IMR-90 (cell line): ENCODE data around the gene HSPA6. TPM values are rescaled to one million over a fixed set of nuclear protein-coding genes. Genes with fewer than 3 reads are reported as not detected.
"Not testable (repeated sequence)": the region's sequence is repeated elsewhere in the genome, so short reads cannot be mapped to it uniquely, and the experiment has no call there.

Experiments used
- ATAC-seq: fragments of 200-7000 bp; cut with Tn5 transposase; 2 replicates; pipeline ENCODE4 v1.9.1; 2020; ENCODE audit warnings: low read depth, mild to moderate bottlenecking, moderate library complexity
- BruUV-seq: library from RNA; stranded (reverse); fragments of 400-500 nt; replicated peaks from 2 replicates; lab custom pipeline; 2021; lab: Mats Ljungman, UMichigan
- CTCF ChIA-PET: fragments of 300-600 bp; formaldehyde crosslinking; extraction: SDS; loops from one replicate; lab custom pipeline; 2021; ENCODE audit warnings: antibody characterized with exemption; lab: Yijun Ruan, JAX
- POLR2A ChIA-PET: fragments of 300-600 bp; sonication (Branson Sonifier 250); formaldehyde crosslinking; loops from one replicate; lab custom pipeline; 2022; ENCODE audit warnings: antibody characterized with exemption; ENCODE audit not compliant: unreplicated experiment; lab: Charles Lee
- DNase-seq: peaks from one replicate; pipeline ENCODE4 v3.0.0; 2013
- H2AFZ ChIP-seq: replicated peaks from 2 replicates; pipeline ENCODE3; 2013; ENCODE audit warnings: low read length, mild to moderate bottlenecking; ENCODE audit not compliant: poor library complexity
- H2AK5ac ChIP-seq: 2 replicates; pipeline ENCODE4 v1.6.1; 2013; ENCODE audit warnings: low read depth, low read length, inconsistent platforms
- H2AK9ac ChIP-seq: replicated peaks from 2 replicates; pipeline ENCODE3; 2013; ENCODE audit warnings: mild to moderate bottlenecking, low read depth, low read length, moderate library complexity; ENCODE audit not compliant: poor library complexity
- H2BK120ac ChIP-seq: 2 replicates; pipeline ENCODE4 v1.6.1; 2013; ENCODE audit warnings: low read depth, low read length, inconsistent platforms
- H2BK15ac ChIP-seq: 3 replicates; pipeline ENCODE4 v1.6.1; 2013; ENCODE audit warnings: low read depth, low read length, inconsistent platforms
- H2BK20ac ChIP-seq: 2 replicates; pipeline ENCODE4 v1.6.1; 2013; ENCODE audit warnings: low read depth, mild to moderate bottlenecking, inconsistent platforms, low read length, moderate library complexity
- H2BK5ac ChIP-seq: 2 replicates; pipeline ENCODE4 v1.6.1; 2013; ENCODE audit warnings: mild to moderate bottlenecking, low read depth, low read length, inconsistent platforms; ENCODE audit not compliant: poor library complexity, severe bottlenecking
- H3K14ac ChIP-seq: replicated peaks from 2 replicates; pipeline ENCODE4 v1.6.1; 2013; ENCODE audit warnings: low read depth, low read length, inconsistent platforms
- H3K18ac ChIP-seq: 2 replicates; pipeline ENCODE4 v1.6.1; 2013; ENCODE audit warnings: low read depth, low read length, control low read depth
- H3K23ac ChIP-seq: 2 replicates; pipeline ENCODE4 v1.6.1; 2013; ENCODE audit warnings: low read depth, low read length, inconsistent platforms
- H3K27ac ChIP-seq: 2 replicates; pipeline ENCODE4 v1.5.1; 2013; ENCODE audit warnings: mild to moderate bottlenecking, control low read depth, low read length; ENCODE audit not compliant: insufficient read depth
- H3K27me3 ChIP-seq: 2 replicates; pipeline ENCODE4 v1.6.1; 2013; ENCODE audit warnings: low read length; ENCODE audit not compliant: control insufficient read depth, insufficient read depth
- H3K36me3 ChIP-seq: 2 replicates; pipeline ENCODE4 v1.6.1; 2013; ENCODE audit warnings: low read length, mixed read lengths; ENCODE audit not compliant: control insufficient read depth, insufficient read depth
- H3K4ac ChIP-seq: 2 replicates; pipeline ENCODE4 v1.6.1; 2013; ENCODE audit warnings: low read depth, low read length, inconsistent platforms
- H3K4me1 ChIP-seq: 2 replicates; pipeline ENCODE4 v1.6.1; 2013; ENCODE audit warnings: low read length, mixed read lengths; ENCODE audit not compliant: control insufficient read depth, insufficient read depth
- H3K4me2 ChIP-seq: 2 replicates; pipeline ENCODE4 v1.6.1; 2013; ENCODE audit warnings: low read depth, mild to moderate bottlenecking, control low read depth, low read length, moderate library complexity
- H3K4me3 ChIP-seq: 2 replicates; pipeline ENCODE4 v1.5.1; 2013; ENCODE audit warnings: low read depth, mild to moderate bottlenecking, control low read depth, low read length, moderate library complexity; ENCODE audit not compliant: insufficient read depth
- H3K56ac ChIP-seq: 2 replicates; pipeline ENCODE4 v1.6.1; 2013; ENCODE audit warnings: low read length, inconsistent platforms; ENCODE audit not compliant: insufficient read depth; ENCODE audit errors: extremely low read depth
- H3K79me1 ChIP-seq, 2 experiments: 2 replicates each; pipeline ENCODE4 v1.6.1; 2013; ENCODE audit warnings: low read length in 2 of 2, inconsistent platforms in 1 of 2, low read depth in 1 of 2
- H3K9ac ChIP-seq: 2 replicates; pipeline ENCODE4 v1.6.1; 2013; ENCODE audit warnings: low read depth, low read length, control low read depth
- H3K9me1 ChIP-seq: 2 replicates; pipeline ENCODE4 v1.6.1; 2013; ENCODE audit warnings: low read length, inconsistent platforms; ENCODE audit not compliant: insufficient read depth
- H3K9me3 ChIP-seq: 2 replicates; pipeline ENCODE4 v1.6.1; 2013; ENCODE audit warnings: low read length; ENCODE audit not compliant: control insufficient read depth, insufficient read depth
- H4K20me1 ChIP-seq: 2 replicates; pipeline ENCODE4 v1.6.1; 2013; ENCODE audit warnings: low read length, inconsistent platforms; ENCODE audit not compliant: insufficient read depth
- H4K5ac ChIP-seq: 2 replicates; pipeline ENCODE4 v1.6.1; 2013; ENCODE audit warnings: mild to moderate bottlenecking, low read depth, low read length, control low read depth
- H4K8ac ChIP-seq, 2 experiments: 2 replicates each; pipeline ENCODE4 v1.6.1; 2013; ENCODE audit warnings: low read depth in 2 of 2, low read length in 2 of 2, control low read depth in 1 of 2, inconsistent platforms in 1 of 2
- H4K91ac ChIP-seq: 2 replicates; pipeline ENCODE4 v1.6.1; 2013; ENCODE audit warnings: low read depth, low read length, inconsistent platforms; ENCODE audit not compliant: insufficient read depth
- WGBS, 2 experiments: methylation state at CpG; one replicate each; pipeline versions ENCODE4 v1.1.5 to v1.1.7; 2013; ENCODE audit warnings: missing lambda C conversion rate in 2 of 2; ENCODE audit not compliant: insufficient read length in 1 of 2; ENCODE audit errors: extremely low coverage in 2 of 2; 5-methylcytosine and 5-hydroxymethylcytosine counted together
- dilution Hi-C: fragments of 300-500 bp; cut with HindIII; formaldehyde crosslinking; loops from one replicate; pipeline ENCODE4 v1.14.3; 2018; ENCODE audit warnings: low sequenced_read_pairs; ENCODE audit not compliant: unreplicated experiment
- in situ Hi-C: fragments of 300-500 bp; cut with MboI; formaldehyde crosslinking; loops from 3 replicates; pipeline ENCODE4 v1.14.3; 2019; ENCODE audit warnings: low sequenced_read_pairs, inconsistent platforms, mixed read lengths
- intact Hi-C: fragments of 100-400 bp; cut with micrococcal nuclease; formaldehyde crosslinking; loops from 2 replicates; pipeline ENCODE4 v1.10.0; 2022
- polyA plus RNA-seq, 3 experiments: library from polyadenylated mRNA; depleted of rRNA; stranded (reverse); fragments of >200 nt; gene quantifications; 2 replicates each; pipeline ENCODE4 v1.2.3, GENCODE V29; 2012; ENCODE audit warnings: low replicate concordance in 1 of 3
- total RNA-seq: library from RNA; depleted of rRNA; stranded (reverse); fragments of >200 nt; gene quantifications from 2 replicates; pipeline ENCODE4 v1.2.3, GENCODE V29; 2012

Gene HSPA6
- total and polyA plus RNA-seq, 2 of the 4 experiments (the other 2 are of a cell fraction): 0.54 to 0.67 TPM

GRCh38 chr1:161513448-161513780 is 10.9 kb upstream of the HSPA6 start:
- H4K91ac ChIP-seq: peak overlapping the region; percentile 62; the same call in 1 of the 2 replicates
- H2BK120ac ChIP-seq: peak overlapping the region; percentile 76
- H3K27ac ChIP-seq: peak overlapping the region; percentile 90; the same call in 1 of the 2 replicates
- peak overlapping the region; percentile 83; the same call in 1 of the 2 replicates for H3K9ac ChIP-seq
- CTCF ChIA-PET, H3K36me3 ChIP-seq, H3K9me3 ChIP-seq, dilution Hi-C loops, BruUV-seq, H3K4me2 ChIP-seq, intact Hi-C loops, H3K4me3 ChIP-seq, in situ Hi-C loops, DNase-seq, H4K20me1 ChIP-seq, H3K9me1 ChIP-seq, H3K27me3 ChIP-seq, H3K79me1 ChIP-seq, POLR2A ChIA-PET, H2AFZ ChIP-seq, H2AK9ac ChIP-seq, ATAC-seq, H3K56ac ChIP-seq: not testable (repeated sequence)
- H4K8ac ChIP-seq: peak overlapping the region; percentile 89 to 95
- H3K14ac ChIP-seq: peak overlapping the region; percentile 81
- peak overlapping the region; percentile 80; the same call in 1 of the 3 replicates for H2BK15ac ChIP-seq
- H3K4me1 ChIP-seq: peaks cover 10% of the 10 kb centered on the region
- H3K18ac ChIP-seq: peak overlapping the region; percentile 90
- peak overlapping the region; percentile 95 for H3K4ac ChIP-seq
- peak overlapping the region; percentile 57; the same call in 1 of the 2 replicates for H2BK20ac ChIP-seq
- peak overlapping the region; percentile 78; the same call in 1 of the 2 replicates for H3K23ac ChIP-seq
- no CpG with 5 or more reads among the region's 1 CpG for WGBS, 2 experiments
- peak overlapping the region; percentile 95 for H4K5ac ChIP-seq
- peak overlapping the region; percentile 78; the same call in 1 of the 2 replicates for H2AK5ac ChIP-seq
- H2BK5ac ChIP-seq: peak overlapping the region; percentile 92

GRCh38 chr1:161513953-161514352 is 10.4 kb upstream of the HSPA6 start:
- DNase-seq (peak; percentile 59), ATAC-seq (peak; percentile 48)
- H3K9me3 ChIP-seq, CTCF ChIA-PET, BruUV-seq, H3K79me1 ChIP-seq, H3K27me3 ChIP-seq, H4K20me1 ChIP-seq, POLR2A ChIA-PET, H3K9me1 ChIP-seq, H3K36me3 ChIP-seq, in situ Hi-C loops, H2AK9ac ChIP-seq, H3K56ac ChIP-seq, dilution Hi-C loops, intact Hi-C loops, H2AFZ ChIP-seq, H3K4me3 ChIP-seq: not testable (repeated sequence)
- H3K27ac ChIP-seq: peak overlapping the region; percentile 90; the same call in 1 of the 2 replicates
- peak overlapping the region; percentile 81 for H3K14ac ChIP-seq
- H4K8ac ChIP-seq: peak overlapping the region; percentile 89 to 95
- 0 out of 2 replicates have a peak overlapping the region, but pooled peaks have one; percentile 78 for H3K23ac ChIP-seq
- H2BK5ac ChIP-seq: peak overlapping the region; percentile 92
- peak overlapping the region; percentile 25; the same call in 1 of the 2 replicates for H4K91ac ChIP-seq
- peak overlapping the region; percentile 95 for H4K5ac ChIP-seq
- no CpG with 5 or more reads among the region's 1 CpG for WGBS, 2 experiments
- peak overlapping the region; percentile 80; the same call in 1 of the 3 replicates for H2BK15ac ChIP-seq
- peak overlapping the region; percentile 57; the same call in 1 of the 2 replicates for H2BK20ac ChIP-seq
- peak overlapping the region; percentile 76 for H2BK120ac ChIP-seq
- H3K18ac ChIP-seq: peak overlapping the region; percentile 90
- H3K4me2 ChIP-seq: peak overlapping the region; percentile 55
- H2AK5ac ChIP-seq: peak overlapping the region; percentile 78; the same call in 1 of the 2 replicates
- H3K4ac ChIP-seq: peak overlapping the region; percentile 95
- H3K4me1 ChIP-seq: peaks cover 10% of the 10 kb centered on the region
- peak overlapping the region; percentile 83; the same call in 1 of the 2 replicates for H3K9ac ChIP-seq
